ENCODE measurements around the gene PSAPL1.

Gene PSAPL1

GRCh38 chr4:7382634-7383014 is 52.1 kb downstream of the PSAPL1 start:
- TF ChIP-seq CTCF (IDR thresholded peaks at IDR 0.05; ENCODE audit: low read depth, low read length, missing control alignments): no peak
- in situ Hi-C loops (cut with HindIII; ENCODE audit: low pct_ligation_motif_present, low sequenced_read_pairs): no loop called here

GRCh38 chr4:7381890-7382633 is 52.7 kb downstream of the PSAPL1 start:
- no peaks in the 10 kb centered on the region for H3K36me3 ChIP-seq (replicated peaks)
- H3K27ac ChIP-seq: no peak overlapping the region
- in situ Hi-C loops (cut with HindIII; ENCODE audit: low pct_ligation_motif_present, low sequenced_read_pairs): no loop called here
- TF ChIP-seq CTCF (IDR thresholded peaks at IDR 0.05; ENCODE audit: low read depth, low read length, missing control alignments): no peak
- no peak for DNase-seq
- H3K4me3 ChIP-seq (ENCODE audit: low read depth, low read length): no peak overlapping the region
- no peaks in the 10 kb centered on the region for H3K27me3 ChIP-seq (replicated peaks)

More at GRCh38 chr4:7382634-7383014, 52.1 kb downstream of the PSAPL1 start:
- H3K36me3 ChIP-seq (replicated peaks): no peaks in the 10 kb centered on the region
- no peak overlapping the region for H3K4me3 ChIP-seq (ENCODE audit: low read depth, low read length)
- no peaks in the 10 kb centered on the region for H3K27me3 ChIP-seq (replicated peaks)
- no peak for DNase-seq
- no peak overlapping the region for H3K27ac ChIP-seq

- Histone ChIP-seq H3K27me3 (replicated peaks) (no peaks in the 10 kb centered on the region), H3K4me3 (ENCODE audit: low read depth, low read length) (no peak overlapping the region), H3K27ac (no peak overlapping the region), H3K36me3 (replicated peaks) (no peaks in the 10 kb centered on the region)
- TF ChIP-seq CTCF (IDR thresholded peaks at IDR 0.05; ENCODE audit: low read depth, low read length, missing control alignments): peak; percentile 4
- in situ Hi-C loops (cut with HindIII; ENCODE audit: low pct_ligation_motif_present, low sequenced_read_pairs): no loop called here
- no peak for DNase-seq
These were observed 53.4 kb downstream of the PSAPL1 start for GRCh38 chr4:7381221-7381889.
